ES-I3 (cell line): Measurements from ENCODE around the gene C5orf22.

ENCODE experiments used
- H3K36me3 ChIP-seq: 2 replicates; pipeline ENCODE4 v1.6.1; 2013; ENCODE audit warnings: mild to moderate bottlenecking, low read length, control low read depth, moderate library complexity; ENCODE audit not compliant: insufficient read depth
- H3K4me1 ChIP-seq: 2 replicates; pipeline ENCODE4 v1.6.1; 2013; ENCODE audit warnings: mild to moderate bottlenecking, control low read depth, low read length; ENCODE audit not compliant: insufficient read depth
- H3K9ac ChIP-seq: 2 replicates; pipeline ENCODE4 v1.6.1; 2013; ENCODE audit warnings: low read depth, mild to moderate bottlenecking, low read length, moderate library complexity
- H3K9me3 ChIP-seq: 2 replicates; pipeline ENCODE4 v1.6.1; 2013; ENCODE audit warnings: mild to moderate bottlenecking, low read length, moderate library complexity; ENCODE audit not compliant: control insufficient read depth, insufficient read depth

Gene C5orf22

DNA sequence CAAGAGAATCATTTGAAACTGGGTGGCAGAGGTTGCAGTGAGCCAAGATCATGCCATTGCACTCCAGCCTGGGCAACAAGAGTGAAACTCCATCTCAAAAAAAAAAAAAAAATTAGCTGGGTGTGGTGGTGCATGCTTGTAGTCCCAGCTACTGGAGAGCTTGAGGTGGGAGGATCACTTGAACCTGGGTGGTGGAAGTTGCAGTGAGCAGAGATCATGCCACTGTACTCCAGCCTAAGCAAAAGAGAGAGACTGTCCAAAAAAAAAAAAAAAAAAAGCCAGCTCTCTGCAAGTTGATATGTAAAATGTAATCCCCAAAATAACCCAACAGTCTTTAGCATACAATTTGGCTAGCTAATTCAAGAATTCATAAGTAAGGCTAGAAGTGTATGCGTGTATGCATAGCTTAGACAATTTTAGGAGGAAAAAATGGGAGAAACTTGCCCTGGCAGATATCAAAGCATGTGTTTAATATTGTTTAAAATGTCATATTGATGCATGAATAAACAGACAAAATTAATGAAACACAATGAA, 36.3 kb downstream of the C5orf22 start:
- Histone ChIP-seq H3K4me1 (no peaks in the 10 kb centered on the region), H3K36me3 (no peaks in the 10 kb centered on the region), H3K9ac (no peak overlapping the region), H3K9me3 (no peaks in the 10 kb centered on the region)

DNA sequence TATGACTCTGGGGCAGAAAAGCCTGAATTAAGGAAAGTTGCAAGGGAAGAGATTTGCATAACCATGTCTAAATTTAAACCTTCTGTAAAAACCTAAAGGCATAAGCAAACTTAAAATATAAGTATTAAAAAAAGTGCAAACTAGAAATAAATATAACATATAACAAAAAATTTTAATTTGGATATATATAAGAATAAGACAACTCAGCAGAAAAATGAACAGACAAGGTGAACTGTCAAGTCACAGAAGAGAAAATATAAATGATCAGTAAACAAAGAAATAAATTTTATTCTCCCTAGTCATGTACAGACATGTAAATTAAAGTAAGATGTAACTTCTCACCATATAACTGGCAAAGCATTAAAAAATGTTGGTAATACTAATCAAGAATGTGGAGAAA, 37.0 kb downstream of the C5orf22 start:
- Histone ChIP-seq H3K36me3 (no peaks in the 10 kb centered on the region), H3K9me3 (no peaks in the 10 kb centered on the region), H3K4me1 (no peaks in the 10 kb centered on the region)

DNA sequence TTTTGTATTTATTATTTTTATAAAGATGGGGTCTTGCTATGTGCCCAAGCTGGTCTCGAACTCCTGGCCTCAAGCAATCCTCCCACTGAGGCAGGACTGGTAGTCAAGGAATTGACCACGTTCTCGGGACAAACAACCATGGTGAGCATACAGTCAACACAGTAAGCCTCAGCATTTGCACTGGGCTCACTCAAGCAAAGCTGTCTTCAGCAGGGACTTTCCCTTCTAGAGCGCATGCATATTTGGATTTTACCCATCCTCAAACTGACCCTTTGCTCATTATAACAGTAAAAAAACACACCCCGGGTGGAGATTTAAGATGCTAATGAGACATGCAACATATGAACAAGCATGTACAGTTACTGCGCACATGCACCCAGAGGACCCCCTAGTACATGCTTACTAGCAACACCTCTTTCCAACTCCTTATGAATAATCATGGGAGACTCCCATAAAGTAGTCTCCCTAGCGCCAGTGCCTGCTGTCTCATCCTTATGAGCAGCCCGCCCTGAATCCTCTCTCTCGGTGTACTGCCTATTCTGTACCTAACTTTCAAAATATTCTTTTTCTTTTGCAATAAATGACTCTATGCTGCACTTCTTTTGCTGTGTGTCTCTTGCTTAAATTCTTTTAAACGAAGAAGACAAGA, 41.5 kb downstream of the C5orf22 start:
- no peaks in the 10 kb centered on the region for H3K36me3 ChIP-seq
- H3K9me3 ChIP-seq = no peaks in the 10 kb centered on the region
- H3K9ac ChIP-seq = no peak overlapping the region

More for the DNA sequence above, 37.0 kb downstream of the C5orf22 start:
- no peak overlapping the region for H3K9ac ChIP-seq

DNA sequence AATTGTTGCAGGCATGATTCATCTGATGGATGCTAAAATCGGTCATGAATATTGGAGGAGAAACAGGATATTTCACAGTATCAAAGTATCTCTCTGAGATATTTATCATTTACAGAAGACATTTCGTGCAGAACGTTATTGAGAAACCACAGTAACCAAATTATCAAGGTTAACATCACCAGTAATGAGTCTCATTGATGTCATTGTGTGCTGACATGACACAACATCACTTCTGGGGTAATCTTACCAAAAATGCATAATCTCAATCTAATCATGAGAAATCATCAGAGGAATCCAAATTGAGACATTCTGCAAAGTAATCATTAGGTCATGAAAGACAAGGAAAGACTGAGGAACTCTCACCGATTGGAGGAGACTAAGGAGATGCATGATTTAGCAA, 42.7 kb downstream of the C5orf22 start:
- Histone ChIP-seq H3K9me3 (no peaks in the 10 kb centered on the region), H3K9ac (no peak overlapping the region), H3K4me1 (no peaks in the 10 kb centered on the region), H3K36me3 (no peaks in the 10 kb centered on the region)

More for the DNA sequence above, 41.5 kb downstream of the C5orf22 start:
- no peaks in the 10 kb centered on the region for H3K4me1 ChIP-seq

DNA sequence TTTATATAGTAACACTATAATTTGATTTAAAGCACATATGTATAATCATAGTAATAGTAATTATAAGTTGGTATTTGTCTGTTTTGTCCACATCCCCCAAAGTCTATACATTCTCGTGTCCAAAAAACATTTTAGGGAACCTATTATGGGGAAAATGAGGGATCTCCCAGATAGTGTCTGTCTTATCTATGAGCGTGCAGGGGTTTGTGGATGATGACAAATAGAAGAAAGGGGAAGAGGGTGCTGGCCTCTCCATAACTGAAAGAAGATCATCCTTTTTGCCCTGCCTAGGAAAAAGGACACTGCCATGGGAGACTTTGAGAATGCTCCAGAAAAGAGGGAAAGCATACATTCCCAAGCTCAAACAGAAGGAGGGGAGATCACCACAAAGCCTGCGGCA, 45.3 kb downstream of the C5orf22 start:
- H3K4me1 ChIP-seq = no peaks in the 10 kb centered on the region
- H3K36me3 ChIP-seq = no peaks in the 10 kb centered on the region
- H3K9me3 ChIP-seq = no peaks in the 10 kb centered on the region
- no peak overlapping the region for H3K9ac ChIP-seq

DNA sequence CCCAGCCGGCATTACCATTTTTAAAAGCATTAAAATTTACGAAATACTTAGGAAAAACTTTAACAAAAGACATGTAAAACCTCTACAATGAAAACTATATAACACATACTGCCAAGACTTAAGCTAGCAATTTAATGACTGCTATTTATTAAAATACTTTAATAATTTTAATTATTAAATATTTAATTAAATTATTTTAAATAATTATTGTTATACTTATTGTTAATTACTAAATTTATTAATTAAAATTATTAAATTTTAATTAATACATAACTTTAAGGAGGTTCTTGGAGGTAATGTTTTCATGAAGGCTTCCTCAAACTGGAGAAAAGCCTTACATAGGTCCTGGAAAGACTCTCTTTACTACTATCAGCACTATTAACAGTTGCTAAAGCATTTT, 47.5 kb downstream of the C5orf22 start:
- Histone ChIP-seq H3K36me3 (no peaks in the 10 kb centered on the region), H3K9ac (no peak overlapping the region), H3K4me1 (no peaks in the 10 kb centered on the region), H3K9me3 (no peaks in the 10 kb centered on the region)

DNA sequence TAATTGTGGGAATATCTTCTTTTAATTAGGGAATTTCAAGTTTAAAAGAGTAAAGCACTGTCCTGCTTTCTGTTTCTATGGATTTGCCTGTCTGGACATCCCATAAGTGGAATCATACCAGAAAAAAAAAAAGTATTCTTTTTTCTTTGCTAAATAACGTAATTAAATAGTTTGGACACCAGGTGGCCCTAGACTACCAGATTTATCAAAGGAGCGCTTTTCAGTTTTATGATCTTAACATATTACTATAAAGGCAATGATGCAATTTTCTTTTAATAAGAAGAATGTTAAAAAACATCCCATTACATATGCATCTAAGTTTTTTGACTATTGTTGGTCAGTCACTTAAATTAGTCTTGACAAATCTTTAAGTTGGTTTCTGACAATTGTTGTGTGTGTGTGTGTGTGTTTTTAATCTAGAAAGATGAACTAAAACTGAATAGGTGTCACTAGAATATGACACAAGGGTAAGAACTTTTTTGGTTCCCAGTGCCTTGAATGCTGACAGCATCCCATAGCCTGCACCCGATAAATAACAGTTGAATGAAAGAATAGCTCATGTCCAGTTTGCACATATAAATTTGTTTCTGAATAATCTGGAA, 49.5 kb downstream of the C5orf22 start:
- H3K9me3 ChIP-seq = no peaks in the 10 kb centered on the region; the same call in 1 of the 2 replicates
- H3K36me3 ChIP-seq = no peaks in the 10 kb centered on the region
- 0 out of 2 replicates have a peak, but pooled peaks cover 2% of the 10 kb centered on the region for H3K4me1 ChIP-seq
- no peak overlapping the region for H3K9ac ChIP-seq

DNA sequence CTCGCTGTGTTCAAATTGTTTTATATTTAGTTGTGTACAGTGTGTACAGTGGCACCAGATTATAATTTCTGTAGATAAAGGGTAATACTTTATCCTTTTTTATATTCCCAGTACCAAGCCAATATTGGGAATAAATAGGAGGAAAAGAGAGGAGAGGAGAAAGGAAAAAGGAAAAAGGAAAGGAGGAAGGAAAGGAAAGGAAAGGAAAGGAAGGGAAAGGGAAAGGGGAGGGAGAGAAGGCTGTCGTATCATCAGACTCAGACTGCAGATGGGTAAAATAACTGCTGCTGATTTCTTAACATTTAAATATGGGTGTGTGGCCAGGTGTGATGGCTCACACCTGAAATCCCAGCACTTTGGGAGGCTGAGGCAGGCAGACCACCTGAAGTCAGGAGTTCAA, 51.0 kb downstream of the C5orf22 start:
- Histone ChIP-seq H3K9me3 (no peaks in the 10 kb centered on the region; the same call in 1 of the 2 replicates), H3K36me3 (no peaks in the 10 kb centered on the region), H3K4me1 (0 out of 2 replicates have a peak, but pooled peaks cover 6% of the 10 kb centered on the region), H3K9ac (no peak overlapping the region)

DNA sequence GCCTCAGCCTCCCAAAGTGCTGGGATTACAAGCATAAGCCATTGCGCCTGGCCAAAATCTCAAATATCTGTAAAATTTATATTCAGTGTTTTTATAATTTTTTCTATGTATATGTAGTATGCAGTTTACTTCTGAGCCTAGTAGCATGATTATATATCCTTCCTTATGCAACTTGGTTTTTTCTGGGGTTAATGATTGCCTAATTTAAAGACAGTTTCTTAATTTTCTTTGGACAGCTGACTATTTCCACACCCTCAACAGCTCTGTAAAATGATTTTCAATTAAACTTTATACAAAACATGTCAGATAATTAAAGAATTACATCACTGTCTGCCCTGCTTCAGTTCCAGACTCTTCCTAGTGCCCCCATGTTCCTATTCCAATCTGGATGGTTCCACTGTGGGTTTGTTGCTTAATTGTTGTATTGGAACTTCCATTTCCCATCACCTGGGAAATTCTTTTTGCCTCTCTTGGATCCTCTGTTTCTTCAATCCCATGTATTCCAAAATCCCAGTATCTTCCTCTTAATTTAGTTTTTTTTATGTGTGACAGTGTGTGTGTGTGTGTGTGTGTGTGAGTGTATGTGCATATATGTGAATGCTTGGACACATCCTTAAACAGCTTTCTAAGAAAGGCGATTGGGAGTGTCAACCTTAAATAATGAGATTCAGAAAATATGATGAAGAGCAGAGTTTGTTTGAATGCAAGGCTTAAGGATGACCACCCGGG, 53.2 kb downstream of the C5orf22 start:
- H3K9ac ChIP-seq = no peak overlapping the region
- H3K36me3 ChIP-seq = no peaks in the 10 kb centered on the region
- H3K9me3 ChIP-seq = peaks cover 5% of the 10 kb centered on the region
- H3K4me1 ChIP-seq = 0 out of 2 replicates have a peak, but pooled peaks cover 6% of the 10 kb centered on the region

DNA sequence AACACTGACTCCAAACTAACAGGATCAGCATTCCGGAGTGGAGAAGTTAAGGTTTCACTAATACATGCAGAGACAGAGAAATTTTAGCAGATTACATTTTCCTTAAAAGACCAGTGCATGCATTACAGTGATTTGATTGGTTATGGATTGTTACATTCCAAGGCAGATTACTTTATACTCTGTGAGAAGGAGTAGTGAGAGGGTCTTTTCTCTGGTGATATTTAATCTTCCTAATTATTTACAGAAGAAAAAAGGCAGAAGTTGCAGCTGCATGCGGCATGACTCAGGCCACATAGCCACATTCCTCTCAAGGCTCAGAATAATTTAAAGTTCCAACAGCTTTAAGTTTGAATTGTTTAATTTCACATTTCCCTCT, 53.8 kb downstream of the C5orf22 start:
- 0 out of 2 replicates have a peak, but pooled peaks cover 6% of the 10 kb centered on the region for H3K4me1 ChIP-seq
- no peaks in the 10 kb centered on the region for H3K36me3 ChIP-seq
- peaks cover 5% of the 10 kb centered on the region for H3K9me3 ChIP-seq
- H3K9ac ChIP-seq = no peak overlapping the region

DNA sequence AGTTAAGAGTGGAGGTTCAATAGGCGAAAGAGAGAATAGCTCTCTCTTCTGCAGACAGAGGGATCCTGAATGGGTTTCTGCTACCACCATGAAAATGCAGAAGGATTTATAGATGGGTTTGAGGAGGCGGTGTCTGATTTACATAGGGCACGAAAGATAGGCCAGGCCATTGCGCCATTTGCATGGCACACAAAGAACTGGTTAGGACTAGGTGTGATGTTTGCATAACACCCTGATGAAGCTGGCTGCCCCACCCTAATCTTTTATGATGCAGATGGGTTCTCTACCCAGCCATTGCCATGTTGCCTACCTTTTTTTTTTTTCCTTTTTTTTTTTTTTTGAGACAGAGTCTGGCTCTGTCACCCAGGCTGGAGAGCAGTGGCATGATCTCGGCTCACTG, 55.4 kb downstream of the C5orf22 start:
- Histone ChIP-seq H3K9me3 (peaks cover 5% of the 10 kb centered on the region), H3K9ac (no peak overlapping the region), H3K36me3 (no peaks in the 10 kb centered on the region), H3K4me1 (0 out of 2 replicates have a peak, but pooled peaks cover 6% of the 10 kb centered on the region)

DNA sequence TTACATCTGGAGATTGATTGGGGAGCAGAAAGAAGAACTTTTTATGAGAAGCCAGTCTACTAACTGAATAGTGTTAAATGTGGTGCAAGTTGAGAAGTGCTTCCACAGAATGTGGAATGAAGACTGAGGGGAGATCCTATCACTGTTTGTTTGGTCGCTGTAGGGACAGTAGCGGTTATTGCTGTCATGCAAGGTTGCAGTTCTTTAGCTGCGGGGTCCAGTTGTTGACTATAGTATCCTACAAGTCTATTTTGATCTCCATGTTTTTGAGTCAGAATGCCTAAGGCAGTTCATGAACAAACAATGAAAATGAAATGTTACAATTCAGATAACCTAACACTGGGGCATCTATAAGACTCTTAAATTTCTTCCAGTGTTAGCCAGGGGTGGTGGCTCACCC, 61.6 kb downstream of the C5orf22 start:
- H3K36me3 ChIP-seq = no peaks in the 10 kb centered on the region
- H3K9ac ChIP-seq = no peak overlapping the region
- H3K4me1 ChIP-seq = no peaks in the 10 kb centered on the region
- no peaks in the 10 kb centered on the region; the same call in 1 of the 2 replicates for H3K9me3 ChIP-seq

DNA sequence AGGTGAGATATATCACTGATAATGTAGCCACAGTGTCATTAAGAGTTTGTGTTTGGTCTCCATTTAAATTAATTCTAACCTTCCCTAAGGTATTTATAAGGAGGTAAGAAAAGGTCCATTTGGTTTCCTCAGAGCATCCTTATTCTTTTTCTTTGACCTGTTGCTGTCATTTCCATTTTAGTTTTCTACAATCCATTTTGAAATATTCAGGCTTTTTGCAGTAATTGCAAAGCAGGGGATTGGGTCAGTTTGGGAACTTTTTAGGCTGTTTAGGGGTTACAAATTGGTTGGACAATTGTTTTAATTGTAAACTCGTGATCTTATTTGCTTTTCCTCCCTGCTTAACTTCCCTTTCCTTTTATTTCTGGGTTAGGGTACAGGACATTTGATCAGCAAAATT, 64.3 kb downstream of the C5orf22 start:
- no peaks in the 10 kb centered on the region for H3K4me1 ChIP-seq
- H3K36me3 ChIP-seq = no peaks in the 10 kb centered on the region
- H3K9me3 ChIP-seq = no peaks in the 10 kb centered on the region
- H3K9ac ChIP-seq = no peak overlapping the region

DNA sequence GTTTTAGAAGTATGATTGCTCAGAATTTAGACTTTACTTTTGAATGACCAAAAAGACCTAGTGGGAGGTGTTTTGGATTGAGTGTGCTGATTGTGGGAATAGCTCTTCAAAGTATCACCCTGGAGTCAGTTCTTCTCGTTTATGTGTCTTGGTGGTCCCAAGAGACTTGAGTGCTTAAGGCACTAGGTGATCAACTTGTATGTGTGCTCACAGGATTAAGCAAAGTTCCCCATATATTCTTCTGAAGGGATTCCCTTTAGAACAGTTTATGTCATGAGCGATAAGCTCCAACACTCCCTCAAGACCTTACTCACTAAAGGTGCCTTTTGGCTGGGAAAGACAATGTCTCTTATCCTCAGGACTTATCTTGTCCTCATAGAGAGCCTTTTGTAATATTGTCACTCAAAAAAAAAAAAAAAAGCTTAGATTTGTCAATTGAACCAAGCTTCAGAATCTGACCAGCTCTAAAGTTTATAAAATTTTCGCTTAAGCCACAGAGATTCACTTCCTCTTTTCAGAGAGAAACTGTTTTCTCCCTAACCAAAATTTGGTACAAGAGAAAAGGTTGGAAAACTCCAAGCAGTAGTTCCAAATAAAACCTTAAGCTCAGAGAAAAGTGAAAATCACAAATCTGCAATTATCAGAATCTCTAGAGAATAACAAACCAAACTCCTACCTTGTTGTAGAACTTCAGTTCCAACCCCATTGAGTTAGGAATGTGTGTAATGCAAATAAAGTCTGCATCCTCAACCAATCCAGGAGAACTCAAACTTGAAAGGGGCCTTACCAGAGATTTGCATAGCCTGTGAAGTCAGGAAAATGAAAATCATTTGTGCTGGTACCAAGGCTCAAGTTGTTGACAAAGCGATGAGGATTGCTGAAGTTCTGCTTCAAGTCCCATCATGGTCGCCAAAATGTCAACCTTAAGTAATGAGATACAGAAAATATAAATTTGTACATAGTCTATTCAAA, 66.8 kb downstream of the C5orf22 start:
- Histone ChIP-seq H3K9ac (no peak overlapping the region), H3K4me1 (no peaks in the 10 kb centered on the region), H3K9me3 (no peaks in the 10 kb centered on the region), H3K36me3 (no peaks in the 10 kb centered on the region)
